Left cardiac atrium (tissue), 4 donors: ENCODE data around the gene MZF1. TPM values are rescaled to one million over a fixed set of nuclear protein-coding genes. Genes with fewer than 3 reads are reported as not detected.
A peak's percentile ranks its signal among the peaks of the same experiment; 100 is the strongest.
"Not testable (repeated sequence)": the region's sequence is repeated elsewhere in the genome, so short reads cannot be mapped to it uniquely, and the experiment has no call there.

Experiments
- ATAC-seq, 2 donors: fragments of 200-7000 bp; cut with Tn5 transposase; one replicate each; pipeline ENCODE4 v1.9.1; 2020; ENCODE audit warnings: mild to moderate bottlenecking in 2 of 2, moderate library complexity in 2 of 2
- DNase-seq: peaks from one replicate; pipeline ENCODE4 v3.0.0-alpha.2; 2020
- intact Hi-C, 2 donors: fragments of 100-400 bp; cut with DNase I; formaldehyde crosslinking; loops; one replicate each; pipeline versions ENCODE4 v1.14.1 to v1.15.1; 2022 to 2023
- long read RNA-seq: library from polyadenylated mRNA; unstranded; transcript quantifications from one replicate; pipeline ENCODE4 v2.0.0, GENCODE V29; 2021
- total RNA-seq, 2 donors: library from RNA; stranded (reverse); fragmentation: NEBNext Ultra II Directional; extraction: Animal tissue kit (Norgen Biotek cat#: 25700); gene quantifications; one replicate each; pipeline ENCODE4 v1.2.1, GENCODE V29; 2021
- donor health status: DM: no; HTN: yes; CAD: no.
- donor health status: DM: no; HTN: yes; CAD: no; lungs with severe emphysema.
- donor health status: DM: yes; HTN: yes; CAD: no.
- donor health status: Dilated cardiomyopathy.

MZF1 gene
- 10 to 100 TPM in 1 of 2 donors, 1 to 10 TPM in 1; 9.2 to 11.0 TPM for total RNA-seq
- long read RNA-seq, partial matches to known transcripts: 0 of 5 reads
- long read RNA-seq, other reads (novel, unspliced or antisense): 2 of 5 reads

DNA sequence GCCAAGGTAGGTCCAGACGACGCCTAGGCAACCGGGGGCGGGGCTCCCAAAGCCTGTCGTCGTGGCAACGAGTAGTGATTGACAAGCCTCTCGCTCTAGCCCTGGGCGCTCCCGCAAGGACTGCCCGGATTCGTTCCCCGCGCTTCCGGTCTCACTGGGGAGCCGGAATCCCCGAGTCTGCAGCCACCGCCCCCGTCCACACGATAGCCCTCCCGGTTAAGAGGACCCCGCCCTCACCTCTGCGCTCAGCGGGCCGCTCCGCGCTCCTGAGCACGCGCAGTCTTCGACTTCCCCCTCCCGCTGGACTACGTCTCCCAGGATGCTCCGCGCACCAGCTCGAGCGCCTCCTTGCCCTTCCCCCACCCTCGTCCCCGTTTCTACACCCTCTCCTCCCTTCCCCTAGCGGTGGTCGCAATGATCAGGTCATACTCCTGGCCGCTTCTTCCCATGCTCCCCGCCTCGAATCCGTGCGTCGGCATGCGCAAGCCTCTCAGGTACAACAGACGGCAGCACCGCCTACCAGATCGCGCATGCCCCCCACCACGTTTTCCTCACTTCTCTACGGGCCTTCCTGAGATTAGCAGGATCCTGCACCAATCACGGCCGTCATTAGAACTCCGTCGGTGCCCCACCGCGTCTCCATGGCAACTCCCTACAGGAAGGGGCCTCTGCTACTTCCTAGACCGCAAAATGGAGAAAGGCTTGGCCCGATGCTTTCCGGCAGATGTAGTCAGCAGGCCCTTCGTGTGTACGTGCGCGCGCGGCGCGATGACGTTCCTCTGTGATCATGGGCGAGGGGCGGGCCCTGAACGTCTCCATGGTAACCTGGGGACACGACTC, at the start of gene MZF1:
TSS of gene MZF1 (minus strand) at position 518 of the 840 bp plus-strand sequence. CDS start 1,946 bp downstream, outside the sequence.
- peak; percentile 100 for DNase-seq
- intact Hi-C loops: no loop called here
- peak; percentile 82 to 83 for ATAC-seq

DNA sequence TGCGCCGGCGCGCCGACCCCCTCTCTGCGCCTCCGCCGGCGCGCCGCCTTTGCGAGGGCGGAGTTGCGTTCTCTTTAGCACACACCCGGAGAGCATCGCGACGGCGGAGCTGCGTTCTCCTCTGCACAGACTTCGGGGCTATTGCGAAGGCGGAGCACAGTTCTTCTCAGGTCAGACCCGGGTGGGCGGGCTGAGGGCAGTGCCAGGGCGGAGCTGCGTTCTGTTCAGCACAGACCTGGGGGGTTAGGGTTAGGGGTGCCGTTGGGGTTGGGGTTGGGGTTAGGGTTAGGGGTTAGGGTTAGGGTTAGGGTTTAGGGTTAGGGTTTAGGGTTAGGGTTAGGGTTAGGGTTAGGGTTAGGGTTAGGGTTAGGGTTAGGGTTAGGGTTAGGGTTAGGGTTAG, 34.1 kb upstream of the MZF1 start:
- intact Hi-C loops: not testable (repeated sequence)
- peak in 1 of 2 donors; percentile 30 for ATAC-seq
- DNase-seq: peak; percentile 27

DNA sequence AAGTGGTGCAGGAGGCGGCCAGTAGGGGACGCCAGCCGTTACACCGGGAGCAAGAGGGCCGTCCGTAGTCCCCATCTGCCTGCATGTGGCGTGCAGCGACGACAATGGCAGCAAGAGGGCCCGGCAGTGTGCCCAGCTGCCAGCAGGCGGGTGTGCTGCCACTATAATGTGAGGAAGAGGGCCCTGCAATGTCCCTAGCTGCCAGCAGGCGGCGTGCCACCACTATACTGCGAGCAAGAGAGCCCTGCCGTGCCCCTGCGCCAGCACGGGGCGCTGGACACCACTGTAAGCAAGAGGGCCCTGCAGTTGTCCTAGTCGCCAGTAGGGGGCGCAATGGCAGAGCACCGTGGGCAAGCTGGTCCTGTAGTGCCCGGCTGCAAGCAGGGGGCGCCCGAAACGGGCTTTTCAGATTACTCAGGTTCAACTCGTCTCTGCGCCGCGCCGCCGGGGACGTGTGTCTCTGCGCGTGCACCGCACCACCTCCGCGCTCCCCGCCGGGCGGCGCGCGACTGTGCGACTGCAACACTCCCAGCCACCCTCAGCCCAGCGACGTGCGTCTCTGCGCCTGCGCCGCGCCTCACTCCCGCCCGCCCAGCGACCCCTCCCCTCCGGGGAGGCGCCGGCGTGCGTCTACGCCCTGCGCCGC, 33.2 kb upstream of the MZF1 start:
- peak; percentile 17 for DNase-seq
- intact Hi-C loops, ATAC-seq: not testable (repeated sequence)

DNA sequence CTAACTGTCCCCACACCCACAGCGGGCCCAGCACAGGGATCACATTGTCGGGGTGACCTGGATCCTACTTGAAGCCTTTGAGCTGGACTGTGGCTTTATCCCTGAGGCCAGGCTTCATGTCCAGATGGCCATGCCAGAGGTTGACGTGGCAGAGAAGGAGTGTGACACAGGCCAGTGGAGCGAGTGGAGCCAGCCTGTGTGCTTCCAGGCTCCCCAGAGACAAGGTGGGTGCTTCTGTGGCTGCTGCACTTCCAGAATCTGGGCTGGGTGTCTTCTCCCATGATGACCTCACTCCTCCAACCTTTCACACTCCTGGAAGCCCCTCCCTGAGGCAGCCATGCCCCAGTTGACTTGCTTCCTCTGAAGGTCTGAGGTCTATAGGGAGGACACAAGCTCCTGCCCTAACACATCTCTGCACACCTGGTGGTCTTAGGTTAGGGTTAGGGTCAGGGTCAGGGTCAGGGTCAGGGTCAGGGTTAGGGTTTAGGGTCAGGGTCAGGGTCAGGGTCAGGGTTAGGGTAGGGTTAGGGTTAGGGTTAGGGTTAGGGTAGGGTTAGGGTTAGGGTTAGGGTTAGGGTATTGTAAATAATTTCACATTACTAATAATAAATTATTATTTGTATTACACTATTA, 13.1 kb upstream of the MZF1 start:
- intact Hi-C loops: no loop called here
- no peak for ATAC-seq
- no peak for DNase-seq

DNA sequence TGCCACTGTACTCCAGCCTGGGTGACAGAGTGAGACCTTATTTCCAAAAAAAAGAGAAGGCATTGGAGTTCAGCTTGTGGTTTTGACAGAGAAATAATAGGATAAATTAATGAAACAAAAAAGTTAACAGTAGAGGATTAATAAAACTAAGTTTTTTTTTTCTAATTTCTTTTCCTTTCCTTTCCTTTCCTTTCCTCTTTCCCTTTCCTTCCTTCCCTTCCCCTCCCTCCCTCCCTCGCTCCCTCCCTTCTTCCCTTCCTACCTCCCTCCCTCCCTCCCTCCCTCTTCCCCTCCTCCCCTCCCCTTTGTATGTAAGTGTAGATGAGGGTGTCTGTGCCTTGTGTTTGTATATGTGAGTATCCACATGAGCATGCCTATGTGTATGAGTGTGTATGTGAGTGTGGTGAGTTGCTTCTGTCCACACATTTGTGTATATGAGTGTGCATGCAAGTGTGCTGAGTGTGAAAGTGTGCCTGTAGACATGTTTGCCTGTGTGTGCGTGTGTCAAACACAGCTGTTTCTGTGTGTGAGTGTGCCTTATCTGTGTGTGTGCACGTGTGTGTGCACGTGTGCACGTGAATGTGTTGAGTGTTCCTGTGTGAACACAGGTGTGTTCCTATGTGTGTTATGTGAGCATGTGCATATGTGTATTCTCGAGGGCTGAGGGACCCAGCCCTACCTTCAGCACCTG, 12.5 kb upstream of the MZF1 start:
- DNase-seq (no peak), ATAC-seq (no peak)
- intact Hi-C loops: no loop called here

DNA sequence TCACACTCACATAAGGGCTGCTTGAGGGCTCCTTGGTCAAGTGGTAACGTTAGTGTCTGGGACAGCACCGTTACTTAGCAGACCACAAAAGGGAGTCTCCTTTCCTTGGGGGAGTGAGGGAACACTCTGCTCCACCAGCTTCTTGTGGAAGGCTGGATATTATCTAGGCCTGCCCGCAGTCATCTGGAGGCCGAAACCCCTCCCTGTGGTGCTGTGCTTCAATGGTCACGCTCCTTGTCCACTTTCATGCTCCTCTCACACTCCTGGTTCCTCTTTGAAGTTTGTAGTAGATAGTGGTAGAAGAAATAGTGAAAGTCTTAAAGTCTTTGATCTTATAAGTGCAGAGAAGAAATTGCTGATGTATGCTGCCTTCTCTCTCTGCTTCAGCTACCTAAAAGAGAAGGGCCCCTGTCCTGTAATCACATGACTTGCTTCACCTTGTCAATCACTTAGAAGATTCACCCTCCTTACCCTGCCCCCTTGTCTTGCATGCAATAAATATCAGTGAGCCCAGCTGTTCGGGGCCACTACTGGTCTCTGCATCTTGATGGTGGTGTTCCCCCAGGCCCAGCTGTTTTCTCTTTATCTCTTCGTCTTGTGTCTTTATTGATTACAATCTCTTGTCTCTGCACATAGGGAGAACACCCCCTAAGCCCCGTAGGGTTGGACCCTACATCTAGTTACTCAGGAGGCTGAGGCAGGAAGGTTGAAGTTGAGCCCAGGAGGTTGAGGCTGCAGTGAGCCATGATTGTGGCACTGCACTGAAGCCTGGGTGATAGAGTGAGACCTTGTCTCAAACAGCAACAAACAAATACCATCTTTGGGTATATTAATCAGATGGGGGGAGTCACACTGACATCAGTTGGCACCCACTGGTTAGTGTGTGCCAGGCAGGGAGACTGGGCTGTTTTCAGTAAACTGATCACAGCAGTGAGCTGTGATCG, 11.6 kb upstream of the MZF1 start:
- intact Hi-C loops: no loop called here
- ATAC-seq (no peak), DNase-seq (no peak)

DNA sequence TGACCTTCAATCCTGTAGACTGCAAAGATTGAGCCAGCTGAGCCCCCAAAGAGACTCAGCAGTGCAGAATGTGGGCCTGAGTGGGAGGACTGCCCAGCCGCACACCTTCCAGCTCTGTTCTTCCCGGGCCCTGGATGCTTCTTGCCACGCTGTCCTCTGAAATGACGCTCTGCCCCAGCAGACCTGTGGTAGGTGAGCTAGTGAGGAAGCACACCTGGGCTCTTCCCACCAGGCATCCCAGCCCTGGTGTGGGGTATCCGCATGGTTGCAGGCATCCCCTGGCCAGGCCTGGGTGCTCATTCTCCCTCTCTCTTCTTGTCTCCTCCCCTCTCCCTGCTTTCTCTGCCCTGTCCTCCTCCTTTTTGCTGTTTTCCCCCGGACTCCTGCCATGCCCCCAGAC, 9.8 kb upstream of the MZF1 start:
- DNase-seq (no peak), ATAC-seq (no peak)
- intact Hi-C loops: no loop called here

DNA sequence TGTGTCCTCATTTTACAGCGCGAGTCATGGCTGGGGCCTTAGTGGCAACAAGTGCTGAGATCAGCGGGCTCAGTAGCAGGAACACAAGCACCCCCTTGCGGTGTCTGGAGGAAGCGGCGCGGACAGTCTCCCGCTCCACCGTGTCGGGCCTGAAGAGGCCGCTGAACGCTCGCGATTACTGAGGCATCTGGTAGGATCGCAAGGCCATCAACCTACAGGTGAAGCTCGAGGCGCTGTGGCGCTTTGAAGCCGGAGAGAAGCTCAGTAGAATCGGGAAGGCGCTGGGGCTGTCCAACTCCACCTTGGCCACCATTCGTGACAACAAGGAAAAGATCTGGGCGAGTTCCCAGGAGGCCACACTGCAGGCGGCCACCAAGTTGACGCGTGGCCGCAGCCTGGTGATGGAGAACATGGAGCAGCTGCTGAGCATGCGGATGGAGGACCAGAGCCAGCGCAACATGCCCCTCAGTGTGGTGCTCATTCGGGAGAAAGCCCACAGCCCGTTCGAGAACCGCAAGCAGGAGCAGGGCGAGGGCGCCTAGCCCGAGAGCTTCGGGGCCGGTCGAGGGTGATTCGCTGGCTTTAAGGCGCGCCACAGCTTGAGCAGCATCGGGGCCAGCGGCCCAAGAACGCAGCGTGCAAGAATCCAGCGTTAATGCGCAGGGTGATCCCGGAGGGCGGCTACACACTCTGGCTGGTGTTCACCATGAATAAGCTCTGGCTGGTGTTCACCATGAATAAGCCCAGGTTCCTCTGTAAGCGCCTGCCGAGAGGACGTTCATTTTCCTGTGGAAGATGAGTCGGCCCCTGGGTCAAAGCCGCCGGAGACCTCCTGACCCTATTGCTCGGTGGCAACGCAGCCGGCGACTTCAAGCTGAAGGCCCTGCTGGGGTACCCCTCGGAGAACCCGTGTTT, 8.3 kb upstream of the MZF1 start:
- intact Hi-C loops: no loop called here
- ATAC-seq (peak; percentile 92 to 96), DNase-seq (peak; percentile 87)

DNA sequence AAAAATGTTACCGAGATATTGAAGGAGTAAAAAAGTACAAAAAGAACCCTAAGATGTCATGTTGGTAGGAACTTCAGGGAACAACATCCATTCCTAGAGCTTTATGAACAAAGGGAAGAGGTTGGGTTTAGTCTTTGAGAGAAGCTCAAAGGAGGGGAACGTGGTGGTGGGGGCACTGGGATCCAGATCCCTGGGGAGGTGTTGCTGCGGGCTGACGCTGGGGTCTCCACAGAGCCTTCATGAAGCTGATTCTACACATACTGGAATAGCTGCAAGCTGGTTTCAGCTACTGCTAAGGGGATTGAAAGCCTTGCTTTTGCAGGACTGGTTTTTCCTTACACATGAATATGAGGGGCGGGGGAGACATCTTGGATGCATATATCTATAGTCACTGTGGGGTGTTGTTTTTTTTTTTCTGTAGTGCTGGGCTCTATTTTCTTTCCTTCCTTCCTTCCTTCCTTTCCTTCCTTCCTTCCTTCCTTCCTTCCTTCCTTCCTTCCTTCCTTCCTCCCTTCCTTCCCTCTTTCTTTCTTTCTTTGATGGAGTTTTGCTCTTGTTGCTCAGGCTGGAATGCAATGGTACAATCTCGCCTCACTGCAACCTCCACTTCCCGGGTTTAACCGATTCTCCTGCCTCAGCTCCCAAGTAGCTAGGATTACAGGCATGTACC, 6.5 kb upstream of the MZF1 start:
- DNase-seq (no peak), ATAC-seq (no peak)
- intact Hi-C loops: no loop called here

DNA sequence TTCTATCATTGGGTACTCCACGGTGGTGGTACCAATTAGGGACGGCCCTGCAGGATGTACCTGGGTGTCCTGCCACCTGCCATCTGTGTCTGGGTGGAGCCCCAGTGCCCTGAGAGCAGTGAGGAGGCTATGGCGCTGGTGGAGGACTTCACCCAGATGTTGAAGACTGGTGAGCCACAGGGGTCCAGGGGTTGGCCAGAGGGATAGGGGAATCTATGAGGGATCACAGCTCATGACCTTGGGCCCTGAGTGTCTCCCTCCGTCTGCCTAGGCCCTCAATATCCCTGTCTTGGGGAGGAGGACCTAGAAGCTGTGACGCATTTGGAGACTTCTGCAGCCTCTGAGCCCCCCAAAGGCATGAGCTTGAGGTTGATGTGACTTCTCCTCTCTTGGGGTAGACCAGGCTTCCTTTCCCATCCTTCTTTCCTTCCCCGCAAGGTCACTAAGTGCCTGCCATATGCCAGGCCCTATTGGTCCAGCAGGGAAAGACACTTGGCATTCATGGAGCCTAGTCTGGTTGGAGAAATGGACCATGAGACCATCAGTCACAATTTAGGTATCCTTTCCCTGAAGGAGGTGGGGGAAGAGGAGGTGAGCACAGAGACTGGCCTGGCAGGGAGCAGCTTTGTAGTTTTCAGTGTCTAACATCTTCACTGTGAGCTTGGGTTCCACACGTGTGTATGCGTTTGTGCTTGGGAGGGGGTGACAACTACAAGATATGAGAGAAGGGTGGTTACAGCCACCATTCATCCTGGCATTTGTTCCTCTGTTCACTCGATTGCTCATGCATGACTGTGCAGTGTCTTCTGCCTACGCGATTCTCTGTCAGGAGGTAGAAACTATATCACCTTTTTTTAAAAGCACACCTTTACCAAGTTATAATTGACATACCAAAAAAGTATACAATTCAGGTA, 5.1 kb upstream of the MZF1 start:
- ATAC-seq: no peak
- intact Hi-C loops: no loop called here
- no peak for DNase-seq

DNA sequence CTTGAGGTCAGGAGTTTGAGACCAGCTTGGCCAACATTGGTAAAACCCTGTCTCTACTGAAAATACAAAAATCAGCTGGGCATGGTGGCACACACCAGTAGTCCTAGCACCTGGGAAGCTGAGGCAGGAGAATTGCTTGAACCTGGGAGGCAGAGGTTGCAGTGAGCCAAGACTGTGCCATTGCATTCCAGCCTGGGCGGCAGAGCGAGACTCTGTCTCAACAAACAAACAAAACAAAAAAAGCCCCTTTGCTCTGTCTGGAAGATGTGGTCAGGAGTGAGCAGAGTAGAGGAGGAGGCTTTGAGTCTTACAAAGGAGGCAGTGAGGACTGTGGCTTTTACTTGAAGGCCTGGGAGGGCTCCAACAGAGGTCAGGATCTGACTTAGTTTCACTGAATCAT, 4.4 kb upstream of the MZF1 start:
- DNase-seq, intact Hi-C loops, ATAC-seq: not testable (repeated sequence)

DNA sequence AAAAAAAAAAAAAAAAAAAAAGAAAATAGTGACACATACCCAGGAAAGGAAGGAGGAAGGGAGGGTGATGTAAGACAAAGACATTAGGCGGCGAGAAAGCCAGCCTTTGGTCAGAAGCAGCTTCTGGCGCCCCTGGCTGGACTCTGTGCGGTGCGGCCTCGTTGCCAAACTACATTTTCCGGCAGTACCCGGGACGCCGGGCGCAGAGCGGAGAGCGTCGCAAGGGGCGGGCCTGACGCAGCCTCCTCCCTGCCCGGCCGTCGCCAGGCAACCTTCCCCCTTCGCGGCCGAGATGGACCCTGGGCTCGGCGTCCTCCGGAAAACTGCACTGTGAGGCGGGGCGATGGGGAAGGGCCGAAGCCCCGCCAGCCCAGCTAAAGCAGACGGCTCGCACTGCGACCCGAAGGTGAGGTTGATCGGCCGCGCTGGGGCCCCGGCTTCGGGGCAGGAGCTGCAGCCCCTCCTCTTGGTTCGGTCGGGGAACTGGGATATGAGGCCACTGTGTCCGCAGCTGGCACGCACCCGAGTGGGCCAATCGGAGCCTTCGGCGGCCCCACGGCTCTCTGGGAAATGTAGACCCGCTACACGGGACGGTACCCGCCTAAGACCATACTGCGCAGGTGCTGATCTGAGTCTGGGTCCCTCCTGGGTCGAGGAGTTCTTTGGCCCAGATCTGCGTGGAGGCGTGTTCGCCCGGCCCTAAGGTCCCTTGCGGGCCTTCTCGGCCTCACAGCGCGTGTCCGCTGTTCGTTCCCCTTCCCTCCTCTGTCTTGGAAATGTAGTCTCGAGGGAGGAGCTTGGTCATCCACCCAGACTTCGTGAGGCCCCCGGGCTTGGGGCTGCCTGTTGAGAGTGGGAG, 2.3 kb upstream of the MZF1 start:
- intact Hi-C loops: no loop called here
- peak; percentile 72 to 76 for ATAC-seq
- peak; percentile 95 for DNase-seq

DNA sequence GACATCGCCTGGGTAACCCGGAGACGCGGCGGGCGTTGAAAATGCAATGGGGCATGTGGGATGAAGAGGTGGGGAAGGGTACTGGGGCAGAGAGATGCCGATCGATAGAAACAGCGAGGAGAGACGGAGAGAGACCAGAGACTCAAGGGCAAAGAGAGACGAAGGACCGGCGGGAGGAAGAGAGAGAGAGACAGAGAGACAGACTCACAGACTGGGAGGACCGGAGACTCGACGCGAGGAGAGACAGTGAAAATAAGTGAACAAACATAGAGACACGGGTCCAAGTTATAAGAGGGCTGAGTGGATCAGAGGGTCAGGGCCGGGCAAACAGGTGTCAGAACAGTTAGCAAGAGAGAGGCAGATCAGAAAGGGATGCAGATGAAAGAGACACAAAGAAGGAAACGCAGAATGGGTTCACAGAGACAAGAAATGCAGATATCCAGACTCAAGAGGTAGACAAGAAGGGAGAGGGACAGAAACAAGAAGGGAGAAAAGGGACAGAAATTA, 576 bp upstream of the MZF1 start:
- intact Hi-C loops: no loop called here
- DNase-seq (no peak), ATAC-seq (no peak)

DNA sequence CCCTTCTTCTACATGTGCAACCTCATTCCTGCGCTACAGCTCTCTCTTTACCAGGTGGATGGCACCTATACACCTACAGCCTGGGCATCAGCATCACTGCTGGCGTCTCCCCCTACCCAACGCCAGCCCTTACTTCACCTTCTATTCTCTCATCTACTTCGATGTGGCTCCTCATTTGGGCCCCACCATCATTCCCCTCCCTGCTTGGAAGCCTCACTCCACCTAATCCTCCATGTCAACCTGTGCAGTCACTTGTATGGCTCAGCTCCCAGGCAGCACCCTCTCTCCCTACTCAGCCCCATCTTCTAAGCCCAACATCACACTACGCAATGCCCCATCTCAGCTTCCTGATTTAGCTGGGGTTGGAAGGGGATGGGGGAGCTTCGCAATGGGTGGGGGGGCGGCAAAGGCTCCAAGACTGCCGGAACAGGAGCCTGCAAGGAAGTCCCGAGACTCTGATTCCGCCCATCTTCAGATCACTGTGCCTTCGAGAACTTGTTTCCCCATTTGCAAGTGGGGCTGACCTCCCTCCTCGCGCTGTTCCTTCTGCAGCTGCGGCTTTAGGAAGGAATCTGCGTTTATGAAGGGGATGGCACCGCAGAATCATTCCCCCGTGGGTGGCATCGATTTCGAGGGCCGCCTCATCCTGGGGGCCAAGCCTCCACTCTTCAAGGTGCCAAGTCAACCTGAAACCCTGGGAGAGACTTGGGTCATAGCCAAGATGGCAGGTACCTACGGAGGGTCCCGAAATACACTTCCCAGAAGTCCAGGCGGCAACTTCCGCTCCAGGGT, 913 bp downstream of the MZF1 start:
- ATAC-seq (no peak), DNase-seq (no peak)
- intact Hi-C loops: no loop called here
